Limb (tissue), 2 donors: ENCODE measurements around the gene ISM2.
A peak's percentile ranks its signal among the peaks of the same experiment; 100 is the strongest.
"Not testable (repeated sequence)": the region's sequence is repeated elsewhere in the genome, so short reads cannot be mapped to it uniquely, and the experiment has no call there.

Experiments
- DNase-seq, 2 donors: peaks; one replicate each; pipeline ENCODE4 v3.0.0-alpha.2; 2016; ENCODE audit errors: extremely low spot score in 2 of 2

ISM2 gene

DNA sequence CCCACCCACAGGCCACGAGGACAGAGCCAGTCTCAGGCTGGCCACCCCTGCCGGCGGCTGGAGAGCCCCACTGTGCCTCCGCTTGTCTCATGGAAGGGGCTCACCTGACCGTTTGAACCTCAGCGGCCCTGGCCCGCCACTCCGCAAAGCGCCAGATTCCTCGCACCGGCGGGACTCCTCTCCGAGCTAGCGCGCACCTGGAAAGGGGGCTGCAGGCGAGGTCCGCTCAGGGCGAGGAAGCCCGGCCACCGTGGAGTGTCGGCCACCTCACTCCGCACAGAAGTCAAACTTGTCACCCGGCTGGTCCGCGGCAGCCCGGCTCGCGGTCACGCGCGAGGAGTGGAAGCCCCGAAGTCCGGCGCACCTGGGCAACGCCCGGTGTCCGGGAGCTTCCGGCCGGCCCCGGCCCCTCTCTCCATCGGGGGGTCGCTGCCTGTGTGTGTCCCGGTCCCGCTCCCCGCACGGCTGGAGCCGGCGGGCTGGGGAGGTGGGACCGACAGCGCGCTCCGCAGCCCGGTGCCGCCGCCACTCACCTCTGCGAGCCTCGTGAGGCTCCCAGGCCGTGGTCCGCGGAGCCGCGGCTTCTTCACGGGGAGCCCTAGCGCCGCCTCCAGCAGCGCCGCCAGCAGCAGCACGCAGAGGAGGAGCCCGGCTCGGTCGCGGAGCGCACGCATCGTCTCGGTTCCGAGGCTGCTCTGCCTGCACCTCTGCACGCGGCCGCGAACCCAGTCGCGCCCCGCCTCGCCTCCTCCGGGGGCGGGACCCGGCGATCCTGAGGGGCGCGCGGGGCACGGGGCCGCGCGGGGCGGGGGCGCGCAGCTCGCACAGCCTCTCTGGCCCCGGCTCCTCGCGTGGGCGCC lies at the start of gene ISM2:
TSS of gene ISM2 (minus strand) at position 697 of the 860 bp plus-strand sequence. CDS start at position 674, 23 bp downstream.
- peak; percentile 6 to 59 for DNase-seq

DNA sequence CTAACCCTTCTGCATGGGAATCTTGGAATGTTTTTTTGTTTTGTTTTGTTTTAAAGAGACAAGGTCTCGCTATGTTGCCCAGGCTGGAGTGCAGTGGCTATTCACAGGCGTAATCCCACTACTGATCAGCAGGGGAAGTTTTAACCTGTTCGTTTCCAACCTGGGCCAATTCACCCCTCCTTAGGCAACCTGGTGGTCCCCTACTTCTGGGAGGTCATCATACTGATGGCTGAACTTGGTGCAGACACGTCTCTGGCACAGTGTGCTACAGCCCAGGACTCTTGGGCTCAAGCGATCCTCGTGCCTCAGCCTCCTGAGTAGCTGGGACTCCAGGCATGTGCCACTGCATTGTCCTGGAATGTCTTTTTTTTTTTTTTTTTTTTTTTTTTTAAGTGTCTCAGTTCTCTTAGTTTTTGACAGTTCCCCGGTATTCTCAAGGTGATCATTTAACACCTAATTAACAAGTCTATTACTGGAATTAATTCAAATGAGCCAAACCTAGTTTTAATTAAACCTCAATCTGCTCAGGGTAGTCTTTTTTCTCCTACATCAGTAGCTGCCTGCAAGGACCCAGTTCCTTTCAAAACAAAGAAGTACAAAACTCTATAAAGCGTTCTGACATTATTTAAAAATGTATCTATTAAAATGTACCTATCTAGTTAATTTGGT lies 49.0 kb upstream of the ISM2 start:
- no peak for DNase-seq

DNA sequence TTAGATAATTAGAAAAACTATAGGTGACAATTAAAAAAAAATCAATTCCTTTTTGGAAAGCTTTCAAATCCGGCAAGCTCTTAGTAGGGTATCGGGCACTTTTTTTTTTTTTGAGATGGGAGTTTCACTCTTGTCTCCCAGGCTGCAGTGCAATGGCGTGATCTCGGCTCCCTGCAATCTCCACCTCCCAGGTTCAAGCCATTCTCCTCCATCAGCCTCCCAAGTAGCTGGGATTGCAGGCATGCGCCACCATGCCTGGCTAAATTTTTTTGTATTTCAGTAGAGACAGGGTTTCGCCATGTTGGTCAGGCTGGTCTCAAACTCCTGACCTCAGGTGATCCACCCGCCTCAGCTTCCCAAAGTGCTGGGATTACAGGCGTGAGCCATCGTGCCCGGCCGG lies 46.6 kb upstream of the ISM2 start:
- DNase-seq = not testable (repeated sequence)

DNA sequence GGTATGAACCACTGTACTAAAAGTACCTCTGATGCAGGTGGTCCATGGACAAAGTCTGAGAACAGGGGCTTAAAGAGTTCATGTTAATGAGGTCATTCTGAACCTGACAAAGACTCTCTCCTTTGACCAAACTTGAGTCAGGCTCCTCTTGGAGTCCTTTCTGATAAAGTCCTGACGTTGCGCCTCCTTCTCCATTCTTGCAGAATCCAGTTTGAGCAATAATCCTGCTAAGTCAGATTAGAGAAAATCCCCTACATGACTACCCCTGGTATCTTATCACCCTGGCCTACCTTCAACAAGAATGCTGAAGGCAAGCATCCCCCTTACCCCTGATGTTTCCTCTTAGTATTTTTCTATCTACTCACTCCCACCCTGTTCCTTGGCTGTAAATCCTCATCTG lies 46.0 kb upstream of the ISM2 start:
- no peak for DNase-seq

DNA sequence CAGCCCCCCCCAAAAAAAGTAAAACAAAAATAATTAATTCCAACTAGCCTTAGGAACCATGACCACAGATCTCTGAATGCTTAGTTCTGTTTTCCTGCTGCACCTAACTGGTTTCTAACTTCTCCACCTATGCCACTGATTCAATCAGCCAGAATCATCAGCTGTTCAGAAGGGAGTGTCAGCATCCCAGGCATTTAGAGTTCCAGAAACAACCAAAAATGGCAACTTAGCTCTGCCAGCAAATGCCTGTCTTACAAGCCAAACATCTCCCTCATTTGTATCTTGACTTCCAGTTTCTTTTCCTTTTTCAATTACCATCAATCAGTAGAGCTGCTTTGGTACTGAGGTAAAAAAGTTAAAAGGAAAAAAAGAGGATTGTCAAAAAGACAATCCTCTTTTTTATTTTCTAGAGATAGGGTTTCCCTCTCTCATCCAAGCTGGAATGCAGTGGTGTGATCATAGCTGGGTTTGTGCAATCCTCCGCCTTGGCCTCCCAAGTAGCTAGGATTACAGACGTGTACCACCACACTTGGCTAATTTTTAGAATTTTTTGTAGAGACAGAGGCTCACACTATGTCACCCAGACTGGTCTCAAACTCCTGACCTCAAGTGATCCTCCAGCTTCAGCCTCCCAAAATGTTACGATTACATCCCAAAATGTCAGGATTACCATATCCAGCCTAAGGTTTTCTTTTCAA lies 45.2 kb upstream of the ISM2 start:
- DNase-seq = no peak

DNA sequence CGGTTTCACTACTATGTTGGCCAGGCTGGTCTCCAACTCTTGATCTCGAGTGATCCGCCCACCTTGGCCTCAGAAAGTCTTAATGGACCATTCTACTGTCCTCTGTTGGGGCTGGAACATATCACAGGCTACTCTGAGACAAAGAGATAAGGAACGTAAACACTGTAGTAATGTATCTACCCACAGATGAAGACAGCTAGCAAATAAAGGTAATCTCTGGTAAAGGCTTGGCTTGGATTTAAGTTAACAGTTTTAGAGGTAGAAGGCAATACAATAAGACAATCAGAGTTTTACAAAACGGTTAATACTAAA lies 44.6 kb upstream of the ISM2 start:
- no peak for DNase-seq

DNA sequence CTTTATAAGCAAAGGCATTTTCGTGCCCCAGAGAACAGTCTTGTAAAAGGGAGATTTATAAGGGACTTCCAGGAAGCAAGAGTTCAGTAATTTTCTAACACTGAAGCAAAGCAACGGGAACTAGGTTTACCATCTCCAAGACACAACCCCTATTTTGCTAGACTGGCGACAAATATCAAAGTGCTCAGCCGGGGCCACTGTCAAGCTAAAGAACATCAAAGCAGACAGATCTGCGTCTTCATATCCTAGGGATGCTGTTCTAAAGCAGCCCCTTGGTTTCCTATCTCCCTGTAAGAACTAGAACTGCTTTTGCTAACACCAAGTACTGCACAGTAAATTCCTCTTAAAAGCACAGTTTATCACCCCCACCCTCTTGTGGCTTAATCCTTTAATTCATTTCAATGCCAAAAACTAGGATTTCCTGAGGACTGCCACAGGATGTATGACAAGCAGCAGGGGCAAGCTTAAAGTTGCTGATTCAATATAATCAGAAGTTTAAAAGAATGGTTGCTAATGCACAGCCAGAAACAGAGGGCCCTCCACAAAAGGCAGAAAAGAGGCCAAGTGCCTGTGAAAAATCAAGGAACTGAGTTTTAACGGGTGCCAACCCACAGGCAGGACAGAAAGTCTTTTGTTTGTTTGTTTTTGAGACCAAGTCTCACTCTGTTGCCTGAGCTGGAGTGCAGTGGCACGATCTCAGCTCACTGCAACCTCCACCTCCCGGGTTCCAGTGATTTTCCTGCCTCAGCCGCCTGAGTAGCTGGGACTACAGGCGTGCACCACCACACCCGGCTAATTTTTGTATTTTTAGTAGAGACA lies 44.0 kb upstream of the ISM2 start:
- DNase-seq = no peak

DNA sequence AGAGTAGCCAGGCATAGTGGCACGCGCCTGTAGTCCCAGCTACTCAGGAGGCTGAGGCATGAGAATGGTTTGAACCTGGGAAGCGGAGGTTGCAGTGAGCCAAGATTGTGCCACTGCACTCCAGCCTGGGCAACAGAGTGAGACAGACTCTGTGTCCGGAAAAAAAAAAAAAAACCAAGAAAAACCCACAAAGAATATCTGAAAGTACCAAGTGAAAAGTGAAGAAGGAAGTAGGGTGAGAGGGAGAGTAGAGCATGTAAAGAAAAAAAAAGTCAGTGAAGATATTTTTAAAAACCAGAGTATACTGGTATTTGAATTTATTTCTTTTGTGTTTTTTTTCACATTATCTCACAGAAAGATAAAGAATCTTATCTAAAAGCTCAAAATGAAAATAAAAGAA lies 43.3 kb upstream of the ISM2 start:
- DNase-seq = no peak

DNA sequence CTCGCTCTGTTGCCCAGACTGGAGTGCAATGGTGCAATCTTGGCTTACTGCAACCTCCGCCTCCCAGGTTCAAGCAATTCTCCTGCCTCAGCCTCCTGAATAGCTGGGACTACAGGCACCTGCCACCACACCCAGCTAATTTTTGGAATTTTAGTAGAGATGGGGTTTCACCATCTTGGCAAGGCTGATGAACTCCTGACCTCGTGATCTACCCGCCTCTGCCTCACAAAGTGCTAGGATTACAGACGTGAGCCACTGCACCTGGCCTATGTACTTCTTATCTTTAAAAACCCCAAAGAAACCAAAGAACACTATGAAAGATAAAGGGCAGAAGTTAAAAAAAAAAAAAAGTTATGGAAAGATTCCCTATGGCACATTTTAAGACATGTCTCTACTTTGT lies 38.3 kb upstream of the ISM2 start:
- DNase-seq = not testable (repeated sequence)

DNA sequence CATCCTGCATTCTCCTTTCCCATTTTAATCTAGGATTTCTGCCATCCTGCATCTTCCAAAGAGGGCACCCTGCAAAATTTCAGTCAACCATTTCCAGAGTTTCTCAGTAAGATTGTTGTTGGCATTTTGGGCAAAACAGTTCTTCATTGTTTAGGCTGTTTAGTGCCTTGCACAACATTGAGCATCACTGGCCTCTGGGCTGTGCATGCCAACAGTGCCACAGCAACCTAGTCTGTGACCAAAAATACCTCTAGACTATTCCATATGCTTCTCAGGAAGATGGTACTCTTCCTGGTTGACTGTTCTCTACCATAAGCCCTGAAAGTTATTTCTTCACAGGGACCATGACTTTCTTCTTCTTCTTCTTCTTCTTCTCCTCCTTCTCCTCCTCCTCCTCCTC lies 32.5 kb upstream of the ISM2 start:
- no peak for DNase-seq

DNA sequence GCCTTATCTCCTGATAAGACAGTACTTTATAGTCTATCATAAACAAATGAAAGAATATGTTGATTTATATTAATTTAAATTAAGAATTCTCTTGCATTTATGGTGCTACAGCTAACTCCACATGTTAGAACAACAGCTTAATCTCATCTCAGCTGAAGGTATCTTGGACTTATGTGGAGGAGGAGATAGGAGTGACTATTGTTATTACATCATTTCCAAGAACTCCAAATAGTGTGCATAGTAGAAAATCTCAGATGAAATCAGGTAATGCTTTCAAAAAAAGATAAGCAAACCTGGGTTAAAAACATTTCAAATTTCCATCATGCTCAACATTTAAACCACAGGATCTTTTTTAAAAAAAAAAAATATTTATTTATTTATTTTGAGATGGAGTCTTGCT lies 31.3 kb upstream of the ISM2 start:
- DNase-seq = no peak

DNA sequence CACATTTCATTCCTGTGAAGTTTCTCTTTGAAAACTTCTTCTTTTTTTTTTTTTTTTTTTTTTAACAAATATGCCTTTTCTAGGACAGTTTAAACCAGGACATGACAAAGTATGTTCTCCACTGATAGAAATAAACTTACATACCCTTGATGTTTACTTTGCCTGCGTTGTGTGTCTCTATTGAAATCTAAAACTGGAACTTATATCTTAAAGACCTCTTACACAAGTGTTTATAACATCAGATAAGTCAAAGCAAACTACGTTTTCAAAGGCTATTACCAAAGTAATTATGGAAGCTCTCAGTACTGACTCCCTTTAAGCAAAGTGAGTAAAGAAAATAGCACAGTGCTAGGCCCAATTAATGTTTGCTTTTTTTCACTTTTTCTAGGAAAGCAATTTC lies 30.6 kb upstream of the ISM2 start:
- no peak for DNase-seq

DNA sequence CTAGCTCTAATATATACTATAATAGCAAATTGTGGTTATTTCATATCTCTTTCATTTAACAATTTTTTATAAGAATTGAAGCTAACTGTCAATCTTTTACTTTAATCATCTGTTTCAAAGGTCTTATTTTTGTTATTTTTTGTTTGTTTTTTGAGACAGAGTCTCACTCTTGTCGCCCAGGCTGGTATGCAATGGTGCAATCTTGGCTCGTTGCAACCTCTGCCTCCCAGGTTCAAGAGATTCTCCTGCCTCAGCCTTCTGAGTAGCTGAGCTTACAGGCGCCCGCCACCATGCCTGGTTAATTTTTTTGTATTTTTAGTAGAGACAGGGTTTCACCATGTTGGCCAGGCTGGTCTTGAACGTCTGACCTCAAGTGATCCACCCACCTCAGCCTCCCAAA lies 30.1 kb upstream of the ISM2 start:
- not testable (repeated sequence) for DNase-seq

DNA sequence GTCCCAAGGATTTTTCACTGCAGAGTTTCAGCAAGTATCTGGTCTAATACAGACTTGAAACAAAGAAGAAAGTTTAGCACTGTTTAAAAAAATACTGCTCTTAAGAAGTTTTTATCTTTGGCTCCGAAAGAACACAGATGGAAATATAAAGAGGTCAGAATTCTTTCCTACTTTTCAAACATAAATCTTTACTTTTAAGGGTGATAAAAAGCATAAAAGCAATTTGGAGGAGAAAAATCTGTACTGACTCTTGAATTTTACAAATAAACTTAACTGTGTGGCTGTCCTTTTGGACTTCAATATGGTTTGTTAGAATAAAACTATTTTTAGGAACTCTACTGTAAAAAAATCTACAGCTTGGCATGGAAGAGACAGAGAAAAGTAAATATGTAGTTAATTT lies 27.6 kb upstream of the ISM2 start:
- DNase-seq = no peak

DNA sequence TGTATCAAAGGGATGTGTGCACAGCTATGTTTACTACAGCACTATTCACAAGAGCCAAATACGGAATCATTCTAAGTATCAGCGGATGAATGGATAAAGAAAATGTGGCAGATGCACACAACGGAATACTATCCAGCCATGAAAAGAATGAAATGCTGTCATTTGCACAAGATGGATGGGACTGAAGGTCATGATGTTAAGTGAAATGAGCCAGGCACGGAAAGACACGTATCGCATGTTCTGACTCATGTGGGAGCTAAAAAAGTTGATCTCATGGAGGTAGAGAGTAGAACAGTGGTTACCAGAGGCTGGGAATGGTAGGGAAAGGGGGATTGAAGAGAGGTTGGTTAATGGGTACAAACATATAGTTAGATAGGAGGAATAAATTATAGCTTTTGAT lies 25.9 kb upstream of the ISM2 start:
- no peak for DNase-seq

DNA sequence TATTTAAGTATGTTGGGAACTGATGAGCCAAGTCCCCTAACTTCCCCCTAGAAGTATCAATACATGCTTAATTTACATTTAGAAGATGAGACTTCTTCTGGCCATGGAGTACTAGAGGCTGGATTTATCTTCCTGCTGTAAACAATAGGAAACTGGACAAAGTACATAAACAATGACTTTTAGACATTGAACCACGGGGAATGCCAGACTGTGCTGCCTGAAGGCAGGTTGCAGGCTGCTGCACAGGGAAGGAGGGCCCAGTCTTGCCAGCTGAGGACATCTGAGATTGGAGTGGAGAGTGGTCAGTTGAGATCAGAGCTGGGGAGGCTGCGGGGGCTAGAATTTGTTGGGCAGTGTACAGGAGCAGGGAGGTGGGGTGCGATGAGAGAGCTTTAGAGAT lies 24.5 kb upstream of the ISM2 start:
- DNase-seq = no peak

DNA sequence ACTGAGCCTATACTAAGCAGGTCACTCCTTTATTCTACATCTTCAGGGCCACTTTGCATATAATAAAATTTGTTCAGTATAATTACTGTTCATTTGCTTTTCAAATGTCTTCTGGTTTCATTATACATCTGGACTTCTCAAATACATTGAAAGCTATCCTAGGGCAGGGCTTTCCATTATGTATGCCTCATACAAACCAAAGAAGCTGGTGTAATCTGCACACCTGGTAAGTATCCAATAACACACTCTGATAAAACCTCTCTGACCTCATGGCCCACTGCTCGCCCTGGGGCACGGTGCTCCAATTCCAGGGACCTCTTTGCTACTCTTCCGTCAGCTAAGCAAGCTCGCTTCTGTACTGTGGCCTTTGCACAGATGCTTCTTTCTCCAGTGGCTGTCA lies 21.9 kb upstream of the ISM2 start:
- no peak for DNase-seq

DNA sequence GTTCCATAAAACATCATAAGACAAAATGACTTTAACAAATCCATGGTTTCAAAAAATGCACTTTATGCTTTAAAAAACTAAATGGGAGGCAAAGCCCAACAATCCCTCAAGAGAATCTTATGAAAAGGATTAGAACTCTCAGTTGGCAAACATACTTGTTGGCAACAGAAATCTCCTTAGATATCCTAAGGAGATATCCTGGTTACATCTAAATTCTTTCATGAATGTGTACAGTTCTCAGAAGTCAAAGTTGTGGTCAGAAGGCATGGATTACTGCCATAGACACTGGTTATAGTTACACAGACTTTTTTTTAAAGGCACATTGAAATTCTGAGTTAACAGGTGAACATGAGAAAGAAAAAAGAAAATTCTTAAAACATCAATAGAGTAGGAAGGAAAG lies 17.5 kb upstream of the ISM2 start:
- no peak for DNase-seq

DNA sequence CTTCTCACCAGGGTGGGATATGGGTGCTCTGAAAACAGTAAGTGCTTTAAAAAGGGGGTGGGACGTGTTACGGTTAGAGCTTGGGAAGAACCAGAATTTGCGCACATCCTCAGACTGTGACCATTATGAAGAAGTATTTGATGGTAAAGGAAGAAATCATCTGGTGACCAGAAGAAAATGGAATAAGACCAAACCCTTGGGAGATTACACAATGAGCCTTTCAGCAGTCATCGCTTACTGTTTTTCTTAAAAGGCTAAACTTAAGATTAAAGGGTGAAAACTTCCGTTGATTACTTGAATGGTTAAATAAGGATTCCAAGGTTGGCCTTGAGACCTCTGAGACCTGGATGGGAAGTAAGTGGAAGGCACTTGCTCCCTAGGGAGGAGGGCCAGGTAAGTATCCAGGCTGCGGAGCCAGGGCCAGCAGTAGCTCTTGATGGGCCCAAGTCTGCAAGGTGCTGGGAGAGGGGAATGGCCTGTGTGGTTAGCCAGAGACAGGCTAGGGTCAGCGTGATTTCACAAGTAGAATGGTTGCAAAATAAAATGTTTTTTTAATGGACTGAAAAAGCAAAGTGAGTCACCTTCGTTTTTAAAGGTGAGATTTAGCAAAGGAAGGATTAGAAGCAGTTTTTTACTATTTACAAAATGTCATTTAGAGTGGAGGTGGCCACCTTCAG lies 13.0 kb upstream of the ISM2 start:
- no peak for DNase-seq

DNA sequence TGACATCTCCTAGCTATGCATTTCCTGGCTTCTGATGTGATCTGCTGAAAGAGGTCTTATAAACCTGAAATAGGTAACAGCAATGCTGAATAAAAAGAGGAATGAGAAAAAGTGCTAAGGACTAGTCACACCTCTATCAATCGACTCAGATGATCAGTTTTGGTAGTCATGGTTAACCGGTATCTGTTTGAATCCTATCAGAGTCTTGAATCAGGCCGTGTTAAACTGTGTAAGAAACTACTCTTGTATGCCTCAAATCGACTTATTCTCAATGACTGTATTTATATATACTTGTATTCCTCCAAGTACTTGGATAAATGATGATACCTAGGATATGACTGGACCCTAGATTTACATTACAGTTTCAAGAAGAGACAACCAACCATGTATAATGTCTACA lies 10.8 kb upstream of the ISM2 start:
- DNase-seq = no peak

DNA sequence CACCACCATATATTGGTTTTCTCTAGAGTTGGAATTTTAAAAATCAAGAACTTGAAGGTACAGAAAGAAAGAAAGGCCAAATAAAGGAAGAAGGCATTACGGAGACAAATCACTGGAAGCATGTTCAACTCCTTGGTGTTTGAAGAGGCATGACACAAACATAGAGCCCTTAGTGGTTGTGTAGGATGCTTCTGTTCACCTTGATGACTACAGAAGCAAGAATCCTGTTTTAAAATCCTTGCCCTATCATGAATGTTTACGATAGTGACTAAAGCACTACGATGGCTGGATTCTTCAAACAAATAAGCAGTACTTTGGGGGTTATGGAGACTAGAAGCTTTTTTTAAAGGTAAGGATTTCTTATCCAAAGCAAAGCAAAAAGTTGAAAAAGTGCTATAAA lies 10.3 kb upstream of the ISM2 start:
- no peak for DNase-seq
